GM18498 (cell line): Measurements from ENCODE around the gene RHOBTB1.
"Not testable (repeated sequence)": the region's sequence is repeated elsewhere in the genome, so short reads cannot be mapped to it uniquely, and the experiment has no call there.

Source experiments
- ATAC-seq: cut with Tn5 transposase; IDR thresholded peaks from one replicate; pipeline ENCODE4 v1.9.1; 2021; ENCODE audit warnings: mild to moderate bottlenecking, moderate library complexity; ENCODE audit not compliant: unreplicated experiment

Gene RHOBTB1

DNA sequence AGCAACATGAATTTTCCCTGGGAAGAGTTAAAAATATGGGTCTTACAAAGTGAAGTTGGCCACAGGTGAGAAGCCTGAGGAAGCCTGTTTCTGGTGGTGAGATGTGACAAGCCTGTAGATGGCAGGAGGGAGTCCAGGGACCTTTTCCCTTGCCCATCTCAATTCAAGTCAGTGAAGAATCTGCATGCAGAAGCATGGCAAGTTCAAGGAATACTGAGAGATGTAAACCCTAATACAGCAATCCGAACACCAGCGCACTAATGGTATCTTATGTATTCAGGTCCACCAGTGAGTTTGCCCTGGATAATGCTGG, 73.6 kb downstream of the RHOBTB1 start:
- no peak for ATAC-seq

GRCh38 chr10:60869652-60870415, 74.2 kb downstream of the RHOBTB1 start:
- ATAC-seq, result no peak

DNA sequence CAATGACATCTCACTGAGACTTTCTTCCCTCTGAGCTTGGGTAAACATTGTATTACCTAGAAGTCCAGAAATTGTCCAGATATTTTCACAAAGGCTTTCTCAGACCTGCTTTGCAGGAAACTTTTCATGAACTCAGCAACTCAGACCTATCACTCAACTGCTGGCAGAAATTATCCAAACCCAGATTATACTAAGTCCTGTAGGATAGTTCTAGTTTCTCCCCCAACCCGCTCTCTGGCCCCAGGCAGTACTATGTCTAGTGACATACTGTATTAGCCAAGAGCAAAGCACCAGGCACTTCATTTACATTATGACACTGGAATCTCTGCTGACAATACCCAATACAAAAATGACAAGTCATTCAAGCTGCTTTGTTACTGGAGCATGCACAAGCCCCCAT, 75.0 kb downstream of the RHOBTB1 start:
- no peak for ATAC-seq

DNA sequence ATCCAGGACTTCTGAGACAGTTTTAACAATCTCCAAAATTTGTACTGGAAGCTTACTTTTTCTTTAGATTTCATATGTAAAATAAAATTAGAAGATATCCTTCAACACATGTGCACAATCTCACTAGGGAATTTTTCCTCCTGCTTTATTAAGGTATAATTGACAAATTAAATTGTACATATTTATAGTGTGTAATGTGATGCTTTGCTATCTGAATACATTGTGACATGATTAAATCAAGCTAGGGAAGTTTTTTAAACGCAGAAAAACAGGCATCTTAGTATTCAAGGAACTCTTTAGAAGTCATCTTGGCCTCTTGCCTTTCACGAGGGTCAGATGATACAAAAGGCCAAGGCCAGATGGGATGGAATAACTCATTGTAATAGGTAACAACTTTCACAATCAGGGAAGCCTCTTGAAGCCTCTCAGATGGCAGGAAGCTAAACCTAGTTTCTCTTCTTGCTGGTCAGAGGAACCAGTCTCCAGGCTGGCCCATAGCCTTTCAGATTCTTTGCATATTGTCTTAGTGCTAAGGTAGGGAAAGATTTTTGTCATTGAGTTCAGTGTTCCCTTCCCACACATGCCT, 78.7 kb downstream of the RHOBTB1 start:
- ATAC-seq, result no peak

GRCh38 chr10:60863796-60864195, 80.2 kb downstream of the RHOBTB1 start:
- ATAC-seq, result no peak

- no peak for ATAC-seq
Observed at GRCh38 chr10:60862517-60862916, 81.5 kb downstream of the RHOBTB1 start.

DNA sequence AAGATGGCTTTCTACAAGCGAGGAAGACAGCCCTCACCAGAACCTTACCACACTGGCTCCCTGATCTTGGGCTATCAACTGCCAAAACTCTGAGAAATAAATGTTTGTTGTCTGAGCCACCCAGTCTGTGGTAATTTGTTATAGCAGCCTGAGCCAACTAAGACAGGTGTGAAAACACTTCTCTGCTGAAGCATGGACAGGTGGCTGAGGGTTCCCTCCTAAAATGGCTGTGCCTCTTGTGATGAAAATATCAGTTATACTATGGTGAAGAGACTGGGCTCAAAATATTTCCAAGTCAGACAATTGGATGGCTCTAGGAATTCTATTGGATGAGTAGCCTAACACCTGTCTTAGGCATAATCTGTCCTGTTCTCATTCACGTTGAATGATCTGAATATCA, 87.6 kb downstream of the RHOBTB1 start:
- no peak for ATAC-seq

- no peak for ATAC-seq
Observed at GRCh38 chr10:60853637-60854036, 90.3 kb downstream of the RHOBTB1 start.

DNA sequence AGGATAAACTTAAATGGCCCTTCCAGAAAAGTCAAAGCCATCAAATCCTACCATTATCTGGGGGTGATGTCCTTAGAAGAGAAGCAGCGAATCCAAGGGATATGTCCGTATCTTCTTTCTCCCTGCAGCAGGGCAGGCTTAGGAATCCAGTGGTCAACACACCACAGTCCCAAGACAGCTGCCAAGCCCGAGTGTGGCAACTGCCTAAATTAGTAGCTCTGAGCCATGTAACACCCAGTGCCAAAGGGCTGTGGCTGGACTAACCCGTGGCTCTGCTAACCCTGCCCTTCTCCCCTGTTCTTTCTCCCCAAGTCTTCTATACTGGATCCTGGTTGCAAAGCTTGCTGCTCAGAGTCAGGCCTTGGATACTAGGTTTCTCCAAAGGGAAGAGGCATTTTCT, 90.9 kb downstream of the RHOBTB1 start:
- no peak for ATAC-seq

DNA sequence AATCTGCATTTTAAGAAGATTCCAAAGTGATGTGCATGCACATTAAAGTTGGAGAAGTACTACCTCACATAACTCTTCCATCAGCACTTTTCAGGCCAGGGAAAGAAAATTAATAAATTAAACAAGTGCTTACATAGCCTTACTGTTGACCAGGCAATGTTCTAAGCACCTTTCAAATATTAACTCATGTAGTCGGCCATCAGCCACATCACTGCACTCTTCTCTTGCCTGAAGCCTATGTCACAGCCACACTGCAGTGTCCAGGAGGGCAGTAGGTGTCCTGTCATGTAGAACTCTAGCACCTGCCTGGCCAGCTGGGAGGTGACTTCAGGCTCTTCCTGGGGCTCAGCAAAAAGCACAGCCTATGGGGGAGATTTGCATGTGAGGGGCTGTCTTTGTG, 94.2 kb downstream of the RHOBTB1 start:
- ATAC-seq, result no peak

DNA sequence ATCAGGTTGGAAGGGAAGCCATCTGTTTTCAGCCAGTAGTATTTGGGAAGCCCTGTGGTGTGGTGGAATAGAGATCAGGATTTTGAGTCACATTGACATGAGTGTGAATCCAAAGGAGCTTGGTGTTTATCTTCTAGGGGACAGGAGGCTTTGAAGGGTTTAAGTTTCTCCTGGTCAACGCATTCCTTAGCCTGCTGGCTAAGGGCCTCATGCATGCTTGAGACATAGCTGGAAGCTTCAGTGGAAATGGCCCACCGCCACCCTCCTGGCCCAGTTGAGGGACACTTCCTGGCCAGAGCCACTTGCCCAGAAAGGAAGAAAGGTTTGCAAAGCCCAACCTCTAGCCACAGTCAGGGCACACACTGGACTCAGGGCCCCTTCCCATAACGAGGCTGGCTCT, 94.8 kb downstream of the RHOBTB1 start:
- ATAC-seq, result no peak

GRCh38 chr10:60848680-60849079, 95.3 kb downstream of the RHOBTB1 start:
- ATAC-seq, result no peak

- ATAC-seq, result no peak
Observed at GRCh38 chr10:60848126-60848525, 95.9 kb downstream of the RHOBTB1 start.

- ATAC-seq, result no peak
Observed at GRCh38 chr10:60846173-60846572, 97.8 kb downstream of the RHOBTB1 start.

DNA sequence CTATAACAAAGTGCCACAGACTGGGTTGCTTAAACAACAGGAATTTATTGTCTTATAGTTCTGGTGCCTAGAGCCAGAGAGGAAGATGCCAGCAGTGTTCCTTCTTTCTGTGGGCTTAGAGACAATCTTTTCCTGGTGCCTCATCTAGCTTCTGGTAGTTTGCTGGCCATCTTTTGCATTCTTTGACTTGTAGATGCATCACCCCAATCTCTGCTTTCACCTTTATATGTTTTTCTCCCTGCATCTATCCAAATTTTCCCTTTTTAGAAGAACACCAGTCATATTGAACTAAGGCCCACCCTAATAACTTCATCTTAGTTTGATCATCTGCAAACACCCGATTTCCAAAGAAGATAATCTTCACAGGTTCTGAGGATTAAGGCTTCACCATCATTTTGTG, 98.9 kb downstream of the RHOBTB1 start:
- no peak for ATAC-seq

GRCh38 chr10:60842694-60843093, 101.3 kb downstream of the RHOBTB1 start:
- no peak for ATAC-seq

DNA sequence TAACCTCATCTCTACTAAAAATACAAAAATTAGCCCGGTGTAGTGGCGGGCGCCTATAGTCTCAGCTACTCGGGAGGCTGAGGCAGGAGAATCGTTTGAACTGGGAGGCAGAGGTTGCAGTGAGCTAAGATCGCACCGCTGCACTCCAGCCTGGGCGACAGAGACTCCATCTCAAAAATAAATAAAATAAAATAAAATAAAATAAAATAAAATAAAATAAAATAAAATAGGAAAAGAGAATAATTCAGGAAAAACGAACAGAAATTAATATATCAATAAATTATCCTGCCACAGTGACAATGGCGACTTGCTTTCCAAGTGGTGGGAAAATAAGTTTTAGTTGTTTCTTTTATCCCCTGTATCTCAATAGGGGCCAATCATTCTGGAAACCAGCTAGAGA, 102.8 kb downstream of the RHOBTB1 start:
- ATAC-seq, result not testable (repeated sequence)

DNA sequence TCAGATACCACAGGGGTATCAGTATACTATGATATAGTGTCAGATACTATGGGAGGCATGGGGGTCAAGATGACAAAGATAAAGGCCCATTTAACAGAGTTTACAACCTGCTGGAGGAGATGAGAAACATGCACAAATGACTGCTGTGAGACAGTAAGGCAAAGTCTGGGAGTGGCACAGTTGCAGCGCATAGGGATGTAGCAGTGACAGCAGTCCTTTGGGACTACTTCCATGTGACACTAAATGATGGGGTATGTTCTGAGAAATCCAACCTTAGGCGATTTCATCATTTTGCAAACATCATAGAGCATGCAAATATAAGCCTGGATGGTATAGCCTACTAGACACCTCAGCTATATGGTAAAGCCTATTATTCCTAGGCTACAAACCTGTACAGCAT, 108.9 kb downstream of the RHOBTB1 start:
- no peak for ATAC-seq

DNA sequence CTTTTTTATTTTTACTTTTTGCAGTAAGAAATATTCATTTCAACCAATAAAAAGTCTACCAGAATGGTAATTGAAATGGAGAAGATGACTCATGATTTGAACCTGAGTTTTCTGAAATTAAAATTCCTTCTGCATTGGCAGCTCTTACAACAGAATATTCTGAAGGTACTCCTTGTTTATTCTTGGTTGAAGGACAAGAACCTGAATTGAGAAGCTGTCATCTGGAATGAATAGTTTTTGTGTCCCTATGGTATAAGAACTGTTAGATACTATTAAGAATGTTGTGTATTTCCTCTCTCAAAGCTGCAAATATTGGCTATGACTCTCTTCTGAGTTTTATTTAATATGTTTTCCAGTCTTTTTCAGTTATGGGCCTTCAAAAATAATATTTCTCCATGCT, 109.6 kb downstream of the RHOBTB1 start:
- no peak for ATAC-seq

DNA sequence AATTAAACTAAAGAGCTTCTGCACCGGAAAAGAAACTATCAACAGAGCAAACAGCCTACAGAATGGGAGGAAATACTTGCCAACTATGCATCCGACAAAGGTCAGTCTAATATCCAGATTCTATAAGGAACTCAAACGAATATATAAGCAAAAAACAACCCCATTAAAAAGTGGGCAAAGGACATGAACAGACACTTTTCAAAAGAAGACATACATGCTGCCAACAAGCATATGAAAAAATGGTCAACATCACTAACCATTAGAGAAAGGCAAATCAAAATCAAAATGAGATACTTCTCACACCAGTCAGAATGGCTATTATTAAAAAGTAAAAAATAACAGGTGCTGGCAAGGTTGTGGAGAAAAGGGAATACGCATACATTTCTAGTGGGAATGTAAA, 111.8 kb downstream of the RHOBTB1 start:
- ATAC-seq, result not testable (repeated sequence)

GRCh38 chr10:60828489-60828852, 115.5 kb downstream of the RHOBTB1 start:
- no peak for ATAC-seq

GRCh38 chr10:60827791-60828488, 116.0 kb downstream of the RHOBTB1 start:
- ATAC-seq, result no peak
